ENCODE measurements around the gene TNFSF13B.

The TNFSF13B gene

GRCh38 chr13:108268466-108269112 lies 929 bp upstream of the TNFSF13B start:
- in situ Hi-C loops (cut with HindIII; ENCODE audit: low sequenced_read_pairs) = no loop called here
- DNase-seq (ENCODE audit: low read depth, low spot score) = no peak
- H3K4me3 ChIP-seq (ENCODE audit: low read depth, low read length) = no peak overlapping the region

GRCh38 chr13:108270442-108270841 lies 924 bp downstream of the TNFSF13B start:
- no peak for DNase-seq (ENCODE audit: low read depth, low spot score)
- in situ Hi-C loops (cut with HindIII; ENCODE audit: low sequenced_read_pairs) = no loop called here
- TF ChIP-seq CTCF (IDR thresholded peaks at IDR 0.05; ENCODE audit: low read depth, low read length) = no peak
- H3K4me3 ChIP-seq (ENCODE audit: low read depth, low read length) = peak overlapping the region; percentile 19

More at GRCh38 chr13:108268466-108269112, 929 bp upstream of the TNFSF13B start:
- TF ChIP-seq CTCF (IDR thresholded peaks at IDR 0.05; ENCODE audit: low read depth, low read length) = no peak

GRCh38 chr13:108272333-108272732 lies 2.8 kb downstream of the TNFSF13B start:
- no peak for TF ChIP-seq CTCF (IDR thresholded peaks at IDR 0.05; ENCODE audit: low read depth, low read length)
- H3K4me3 ChIP-seq (ENCODE audit: low read depth, low read length) = no peak overlapping the region
- DNase-seq (ENCODE audit: low read depth, low spot score) = peak; percentile 13
- in situ Hi-C loops (cut with HindIII; ENCODE audit: low sequenced_read_pairs) = no loop called here

GRCh38 chr13:108273429-108274118 lies 4.1 kb downstream of the TNFSF13B start:
- in situ Hi-C loops (cut with HindIII; ENCODE audit: low sequenced_read_pairs) = no loop called here
- no peak overlapping the region for H3K4me3 ChIP-seq (ENCODE audit: low read depth, low read length)
- no peak for DNase-seq (ENCODE audit: low read depth, low spot score)
- no peak for TF ChIP-seq CTCF (IDR thresholded peaks at IDR 0.05; ENCODE audit: low read depth, low read length)

- no peak for DNase-seq (ENCODE audit: low read depth, low spot score)
- no peak for TF ChIP-seq CTCF (IDR thresholded peaks at IDR 0.05; ENCODE audit: low read depth, low read length)
- H3K4me3 ChIP-seq (ENCODE audit: low read depth, low read length) = no peak overlapping the region
- in situ Hi-C loops (cut with HindIII; ENCODE audit: low sequenced_read_pairs) = no loop called here
Observed at GRCh38 chr13:108274718-108275117, 5.2 kb downstream of the TNFSF13B start.

GRCh38 chr13:108276060-108276459 lies 6.5 kb downstream of the TNFSF13B start:
- in situ Hi-C loops (cut with HindIII; ENCODE audit: low sequenced_read_pairs) = no loop called here
- TF ChIP-seq CTCF (IDR thresholded peaks at IDR 0.05; ENCODE audit: low read depth, low read length) = no peak
- no peak for DNase-seq (ENCODE audit: low read depth, low spot score)
- no peak overlapping the region for H3K4me3 ChIP-seq (ENCODE audit: low read depth, low read length)

All from astrocyte of the spinal cord (primary cell).